GM12873 (cell line): ENCODE data around the gene TFF3.
A peak's percentile ranks its signal among the peaks of the same experiment; 100 is the strongest.

Experiments used
- CTCF ChIP-seq: IDR thresholded peaks from 2 replicates; pipeline ENCODE4 v1.5.1; 2012; ENCODE audit warnings: low read depth, mild to moderate bottlenecking, moderate library complexity, low read length, control low read depth; ENCODE audit not compliant: insufficient read depth; ENCODE audit errors: missing control alignments

The TFF3 gene

GRCh38 chr21:42331660-42332059 is 16.5 kb upstream of the TFF3 start:
- no peak for TF ChIP-seq CTCF

DNA sequence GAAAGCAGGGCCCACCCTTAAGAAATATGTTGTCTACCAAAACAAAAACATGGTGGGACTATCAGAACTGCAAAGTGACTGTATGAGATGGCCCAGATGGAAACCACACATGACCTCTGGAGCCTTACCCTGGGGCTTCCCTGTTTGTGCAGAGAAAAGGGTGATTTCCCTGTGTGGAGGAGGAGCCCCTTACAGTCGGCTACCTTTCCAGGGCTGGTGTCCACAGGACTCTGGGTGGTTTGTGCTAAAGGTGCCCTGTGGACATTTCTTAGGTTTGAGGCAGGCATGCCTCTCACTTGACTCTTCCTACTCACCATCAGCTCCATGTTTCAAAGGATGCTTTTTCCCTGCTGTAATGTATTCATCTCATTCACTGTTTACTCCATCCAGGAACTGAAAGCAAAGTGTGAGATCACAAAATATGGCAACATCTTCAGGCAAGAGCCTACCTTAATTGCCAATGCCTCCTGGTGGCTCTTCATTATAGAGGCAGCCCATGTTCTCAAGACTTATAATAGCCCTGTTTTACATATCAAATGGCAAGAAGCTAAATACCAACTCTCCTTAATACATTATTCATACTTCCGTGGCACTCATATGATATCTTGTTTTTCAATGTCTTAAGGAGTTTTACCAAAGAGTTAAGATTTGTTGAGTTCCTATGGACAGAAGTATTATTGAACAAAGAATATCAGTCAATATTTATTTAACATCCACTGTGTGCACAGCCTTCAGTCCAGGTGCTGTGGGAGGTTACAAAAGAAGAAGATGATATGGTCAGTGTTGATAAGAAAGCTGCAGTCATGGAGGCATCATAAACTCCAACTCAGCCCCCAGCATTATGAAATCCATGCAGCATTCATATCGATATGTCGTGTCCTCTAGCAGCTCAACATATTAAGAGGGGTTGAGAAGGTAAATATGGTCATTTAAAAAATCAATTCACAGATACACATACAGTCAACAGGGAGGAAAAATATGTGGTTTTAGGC is 15.5 kb upstream of the TFF3 start:
- no peak for TF ChIP-seq CTCF

- TF ChIP-seq CTCF, result no peak
Observed at GRCh38 chr21:42324896-42325295, 9.7 kb upstream of the TFF3 start.

DNA sequence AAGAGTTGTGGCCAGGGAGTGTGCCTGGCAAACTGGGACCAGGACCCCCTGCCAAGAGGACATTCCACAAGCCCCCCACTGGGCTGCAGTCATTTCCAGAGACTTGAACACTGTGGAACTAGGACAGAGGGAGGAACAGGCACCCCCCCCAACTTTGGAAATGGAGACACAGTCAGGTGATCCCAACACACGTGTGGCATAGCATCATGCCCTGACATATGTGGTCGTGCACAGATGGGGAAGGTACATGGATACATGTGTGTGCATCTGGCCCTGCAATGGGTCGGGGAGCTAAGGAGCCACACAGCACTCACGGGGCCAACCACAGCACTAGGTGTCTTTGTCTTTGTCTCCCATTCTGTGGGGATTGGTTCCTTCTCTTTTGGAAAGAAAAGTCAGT is 6.6 kb upstream of the TFF3 start:
- no peak for TF ChIP-seq CTCF

DNA sequence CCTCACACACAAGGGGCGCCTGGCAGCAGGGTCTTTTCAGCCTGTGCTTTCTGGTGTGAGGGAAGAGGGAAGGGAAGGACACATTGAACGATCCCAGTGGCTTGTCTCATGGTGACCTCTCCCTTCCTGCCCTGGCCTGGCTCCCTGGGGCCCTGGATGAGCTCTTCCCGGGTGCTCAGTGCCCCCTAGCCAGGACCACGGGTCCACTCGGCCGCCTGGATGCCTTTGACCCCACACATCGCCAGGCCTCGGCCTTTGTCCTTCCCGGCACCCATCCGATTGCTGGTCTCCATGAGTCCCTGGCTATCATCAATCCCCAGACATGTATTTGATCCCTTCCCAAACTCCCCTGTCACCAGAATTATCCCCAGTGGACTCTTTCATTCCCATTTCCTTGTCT is 6.0 kb upstream of the TFF3 start:
- no peak for TF ChIP-seq CTCF

DNA sequence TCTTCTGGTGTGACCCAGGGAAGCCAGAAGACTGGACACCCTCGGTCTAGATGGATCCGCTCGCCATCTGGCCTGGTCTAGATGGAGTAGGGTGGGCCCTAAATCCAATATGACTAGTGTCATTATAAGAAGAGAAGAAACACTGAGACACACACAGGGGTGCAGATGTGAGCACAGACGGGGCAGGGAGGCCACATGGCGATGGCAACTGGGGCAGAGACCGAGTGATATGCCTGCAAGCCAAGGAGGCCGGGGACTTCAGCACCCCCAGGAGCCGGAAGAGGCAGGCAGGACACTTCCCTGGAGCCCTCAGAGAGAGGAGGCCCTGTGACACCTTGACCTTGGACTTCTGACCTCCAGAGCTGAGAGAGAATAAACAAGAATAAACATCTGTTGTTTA is 5.6 kb upstream of the TFF3 start:
- TF ChIP-seq CTCF, result no peak

GRCh38 chr21:42319851-42320572 is 4.8 kb upstream of the TFF3 start:
- TF ChIP-seq CTCF, result peak; percentile 6
